Right lobe of liver (tissue), 4 donors: ENCODE measurements around the gene NT5DC3.

Experiments used
- POLR2A ChIP-seq: fragments of 450-650 bp; IDR thresholded peaks from one replicate; pipeline ENCODE4 v1.6.1; 2017; ENCODE audit warnings: antibody characterized with exemption, mild to moderate bottlenecking
- TF ChIP-seq, protein P1 (sequence below), 4 donors: fragments of 200-600 bp in 3 of 4; fragments of 450-650 bp in 1 of 4; IDR thresholded peaks; one replicate each; pipeline versions ENCODE4 v1.5.1 to v1.8.0; 2016 to 2022; ENCODE audit warnings: antibody characterized with exemption in 4 of 4, mild to moderate bottlenecking in 2 of 4
- donor health status: DM: no; HTN: no; CAD: no.
- donor health status: DM: no; HTN: no; CAD: no.
- donor health status: DM: no; HTN: yes; CAD: no.

DNA sequence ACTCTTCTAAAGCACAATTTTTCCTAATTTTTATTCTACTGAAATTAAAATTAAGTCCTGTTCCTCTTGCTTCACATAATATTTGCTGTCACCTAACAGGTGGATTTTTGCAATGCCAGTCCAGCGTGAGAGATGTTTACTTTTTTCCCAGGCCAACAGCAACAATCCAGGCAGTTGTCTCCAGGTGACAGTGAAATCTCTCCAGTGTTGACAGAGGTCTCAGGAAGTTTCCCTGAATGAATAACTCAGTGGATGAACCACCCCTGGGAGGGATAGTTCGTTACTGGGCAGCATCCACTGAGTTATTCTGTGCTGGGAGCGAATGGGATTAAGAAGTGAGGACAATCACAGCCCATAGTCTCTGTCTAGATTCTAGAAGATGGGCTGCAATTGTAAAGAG lies 7.1 kb upstream of the NT5DC3 start:
- TF ChIP-seq, protein P1, sequence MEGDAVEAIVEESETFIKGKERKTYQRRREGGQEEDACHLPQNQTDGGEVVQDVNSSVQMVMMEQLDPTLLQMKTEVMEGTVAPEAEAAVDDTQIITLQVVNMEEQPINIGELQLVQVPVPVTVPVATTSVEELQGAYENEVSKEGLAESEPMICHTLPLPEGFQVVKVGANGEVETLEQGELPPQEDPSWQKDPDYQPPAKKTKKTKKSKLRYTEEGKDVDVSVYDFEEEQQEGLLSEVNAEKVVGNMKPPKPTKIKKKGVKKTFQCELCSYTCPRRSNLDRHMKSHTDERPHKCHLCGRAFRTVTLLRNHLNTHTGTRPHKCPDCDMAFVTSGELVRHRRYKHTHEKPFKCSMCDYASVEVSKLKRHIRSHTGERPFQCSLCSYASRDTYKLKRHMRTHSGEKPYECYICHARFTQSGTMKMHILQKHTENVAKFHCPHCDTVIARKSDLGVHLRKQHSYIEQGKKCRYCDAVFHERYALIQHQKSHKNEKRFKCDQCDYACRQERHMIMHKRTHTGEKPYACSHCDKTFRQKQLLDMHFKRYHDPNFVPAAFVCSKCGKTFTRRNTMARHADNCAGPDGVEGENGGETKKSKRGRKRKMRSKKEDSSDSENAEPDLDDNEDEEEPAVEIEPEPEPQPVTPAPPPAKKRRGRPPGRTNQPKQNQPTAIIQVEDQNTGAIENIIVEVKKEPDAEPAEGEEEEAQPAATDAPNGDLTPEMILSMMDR (IDR thresholded peaks at IDR 0.05) = no peak
- no peak for TF ChIP-seq POLR2A
